ENCODE data around the gene ZNF594.
"Not testable (repeated sequence)": the region's sequence is repeated elsewhere in the genome, so short reads cannot be mapped to it uniquely, and the experiment has no call there.

Gene ZNF594

DNA sequence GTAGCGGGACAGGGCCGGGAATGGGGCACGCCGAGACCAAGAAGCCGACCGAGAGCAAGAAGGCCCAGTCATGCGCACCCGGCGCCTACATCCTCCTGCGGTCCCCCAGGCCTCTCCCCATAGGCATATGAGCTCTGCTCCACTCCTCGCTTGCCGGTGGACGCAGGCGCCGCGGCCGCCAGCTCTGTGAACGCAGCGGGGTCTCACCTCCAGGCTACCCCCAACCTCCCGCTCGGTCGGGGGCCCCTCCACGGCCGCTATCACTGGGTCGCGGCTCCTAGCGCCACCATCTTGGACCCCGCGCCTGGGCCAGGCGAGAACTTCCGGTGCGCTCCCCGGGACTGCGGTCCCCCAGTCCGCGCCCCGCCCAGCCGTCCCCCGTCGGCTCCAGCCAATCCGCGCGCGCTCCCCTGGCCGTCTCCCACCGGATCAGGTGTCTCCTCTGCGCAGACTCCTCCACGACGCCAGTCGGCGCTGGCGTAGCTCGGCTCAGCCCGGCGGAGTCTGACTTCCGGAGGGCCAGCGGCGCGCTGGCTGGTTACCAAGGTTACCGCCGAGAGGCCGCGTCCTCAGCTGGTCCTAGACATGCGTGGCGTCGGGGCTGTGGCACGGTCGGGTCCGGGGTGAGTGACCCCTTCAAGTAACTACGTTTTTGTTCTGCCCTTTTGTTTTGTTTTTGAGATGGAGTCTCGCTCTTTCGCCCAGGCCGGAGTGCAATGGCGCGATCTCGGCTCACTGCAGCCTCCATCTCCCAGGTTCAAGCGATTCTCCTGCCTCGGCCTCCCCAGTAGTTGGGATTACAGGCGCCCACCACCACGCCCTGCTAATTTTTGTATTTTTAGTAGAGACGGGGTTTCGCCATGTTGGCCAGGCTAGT is at the start of gene ZNF594:
ZNF594 (minus strand) TSS at position 328 of the 877 bp plus-strand sequence. CDS start 7,612 bp downstream, outside the sequence.
- peak; percentile 95 for DNase-seq

DNA sequence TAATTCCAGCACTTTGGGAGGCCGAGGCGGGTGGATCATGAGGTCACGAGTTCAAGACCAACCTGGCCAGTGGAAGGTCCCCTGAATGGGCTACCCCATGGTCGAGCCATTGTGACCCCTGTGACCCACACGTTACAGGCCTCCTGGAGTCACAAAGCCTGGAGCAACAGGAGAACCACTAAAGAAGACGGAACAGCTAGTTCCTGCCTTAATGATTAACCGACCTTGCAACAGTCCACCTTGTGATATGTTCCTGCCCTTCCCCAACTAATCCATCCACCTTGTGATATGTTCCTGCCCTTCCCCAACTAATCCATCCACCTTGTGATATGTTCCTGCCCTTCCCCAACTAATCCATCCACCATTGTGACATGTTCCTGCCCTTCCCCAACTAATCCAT is 48.1 kb upstream of the ZNF594 start:
- not testable (repeated sequence) for DNase-seq

DNA sequence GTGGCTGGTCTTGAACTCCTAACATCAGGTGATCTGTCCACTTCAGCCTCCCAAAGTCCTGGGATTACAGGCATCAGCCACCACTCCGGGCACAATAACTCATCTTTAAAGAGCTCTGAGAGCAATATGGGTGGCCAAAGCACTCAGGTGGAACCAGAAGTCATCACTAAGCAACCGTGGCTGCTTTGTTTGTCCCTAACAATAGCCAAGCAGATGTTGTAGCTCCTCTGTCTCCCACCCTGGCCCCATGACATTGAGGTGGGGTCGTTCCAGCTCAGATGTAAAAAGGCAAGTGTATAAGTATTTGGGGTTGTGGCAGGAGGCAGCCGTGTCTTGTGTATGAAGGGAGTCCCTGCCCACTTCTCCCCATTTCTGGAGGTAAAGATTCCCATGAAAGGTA is 46.7 kb upstream of the ZNF594 start:
- no peak for DNase-seq

DNA sequence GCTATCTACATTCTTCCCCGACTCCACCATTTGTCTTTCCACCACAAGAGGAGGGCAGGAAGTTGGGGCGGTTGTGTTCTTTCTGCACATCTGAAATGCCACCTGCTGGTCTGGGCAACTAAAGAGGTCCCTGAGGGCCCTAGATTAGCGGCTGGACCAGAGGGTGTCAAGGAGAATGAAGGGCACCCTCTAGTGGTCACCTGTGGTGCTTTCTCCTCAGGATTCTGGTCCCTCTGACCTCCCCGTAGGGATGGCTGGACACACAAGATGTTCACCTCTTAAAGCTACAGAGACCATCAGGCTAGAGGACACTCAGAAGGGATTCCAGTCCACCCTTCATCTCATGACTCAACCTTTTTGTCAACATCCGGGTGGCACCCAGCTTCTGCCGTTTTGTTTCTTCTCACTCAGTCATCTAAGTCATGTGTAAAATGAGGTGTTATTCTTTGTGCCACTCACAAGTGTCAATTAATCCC is 45.9 kb upstream of the ZNF594 start:
- DNase-seq = peak; percentile 45

DNA sequence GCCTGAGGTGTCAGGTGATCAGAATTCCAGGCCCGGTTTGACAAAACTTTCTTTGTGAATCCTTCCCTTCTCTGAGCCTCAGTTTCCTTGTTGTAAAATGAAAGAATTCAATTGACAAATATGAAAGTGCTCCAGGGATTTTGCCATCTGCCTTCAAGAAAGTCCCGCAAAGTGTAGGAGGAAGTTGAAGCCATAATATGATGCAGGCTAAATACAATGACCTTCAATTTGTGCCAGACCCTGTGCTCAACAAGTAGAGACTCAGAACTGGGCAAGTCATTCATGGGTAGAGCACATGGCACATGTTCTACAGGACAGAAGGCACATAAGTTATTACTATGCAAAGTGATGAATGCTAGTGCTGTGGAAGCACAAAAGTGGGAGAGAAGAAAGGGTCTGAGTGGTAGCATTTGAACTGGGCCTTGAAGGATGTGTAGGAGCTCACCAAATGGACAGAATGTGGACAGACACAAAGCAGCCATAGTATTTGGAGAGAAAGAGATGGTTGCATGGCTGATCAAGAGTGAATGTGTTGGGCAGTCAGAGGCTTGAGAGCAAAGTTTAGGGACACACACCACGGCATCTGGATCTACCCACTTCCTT is 45.4 kb upstream of the ZNF594 start:
- DNase-seq = no peak

DNA sequence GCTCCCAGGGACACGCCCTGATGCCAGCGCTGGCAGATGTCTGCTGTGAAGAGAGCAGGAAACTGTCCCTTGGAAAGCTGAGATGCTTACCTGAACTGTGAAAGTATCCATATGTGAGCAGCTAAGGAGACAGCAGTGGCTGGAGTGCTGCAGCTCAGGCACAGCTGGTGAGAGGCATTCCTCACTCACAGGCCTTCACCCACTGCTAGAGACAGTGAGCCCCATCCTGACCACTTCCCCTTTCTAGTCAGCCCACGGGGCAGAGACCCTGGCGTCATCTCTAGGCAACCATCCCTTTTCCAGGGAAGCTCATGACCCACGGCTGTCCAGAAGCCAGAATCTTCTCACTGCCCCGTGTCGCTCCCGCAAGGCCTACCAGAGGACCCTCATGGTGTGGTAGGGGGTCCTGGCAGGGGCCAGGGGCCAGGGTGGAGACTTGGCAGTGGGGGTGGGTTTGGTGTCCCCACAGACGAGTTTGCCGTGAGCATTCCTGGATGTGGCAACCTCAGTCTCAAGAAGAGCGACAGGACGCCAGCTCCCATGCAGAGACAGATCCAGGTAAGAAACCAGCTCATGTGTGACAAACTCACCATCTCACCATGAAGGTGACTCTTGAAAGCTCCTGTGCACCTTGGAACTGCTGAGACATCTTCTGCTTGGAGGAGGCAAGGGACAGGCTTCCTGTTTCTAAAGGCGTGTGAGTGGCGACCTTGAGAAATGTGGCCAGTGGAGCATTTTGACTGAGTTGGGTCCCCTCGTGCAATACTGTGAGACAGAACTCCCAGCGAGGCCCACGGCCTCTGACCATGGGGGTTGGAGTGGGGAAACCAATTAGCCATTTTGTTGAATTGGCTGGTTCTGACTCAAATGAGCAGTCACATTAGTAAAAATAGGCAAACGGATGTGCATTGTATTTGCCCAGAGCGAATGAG is 43.2 kb upstream of the ZNF594 start, which contains the start of gene SCIMP:
SCIMP (minus strand) TSS at position 216 of the 932 bp plus-strand sequence; CDS start at position 111, 105 bp downstream.
- no peak for DNase-seq

DNA sequence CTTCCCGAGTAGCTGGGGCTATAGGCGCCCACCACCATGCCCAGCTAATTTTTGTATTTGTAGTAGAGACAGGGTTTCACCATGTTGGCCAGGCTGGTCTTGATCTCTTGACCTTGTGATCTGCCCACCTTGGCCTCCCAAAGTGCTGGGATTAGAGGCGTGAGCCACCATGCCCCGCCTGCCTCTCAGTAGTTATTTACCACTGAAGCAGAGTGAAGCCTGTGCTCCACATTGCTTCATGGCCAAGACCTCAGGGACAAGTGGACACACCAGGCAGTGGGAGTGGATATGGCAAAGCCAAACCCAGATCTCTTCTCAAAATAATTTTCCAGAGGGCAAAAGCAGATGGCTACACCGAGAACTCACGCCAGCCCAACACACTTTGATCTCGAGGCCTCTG is 41.8 kb upstream of the ZNF594 start:
- not testable (repeated sequence) for DNase-seq

DNA sequence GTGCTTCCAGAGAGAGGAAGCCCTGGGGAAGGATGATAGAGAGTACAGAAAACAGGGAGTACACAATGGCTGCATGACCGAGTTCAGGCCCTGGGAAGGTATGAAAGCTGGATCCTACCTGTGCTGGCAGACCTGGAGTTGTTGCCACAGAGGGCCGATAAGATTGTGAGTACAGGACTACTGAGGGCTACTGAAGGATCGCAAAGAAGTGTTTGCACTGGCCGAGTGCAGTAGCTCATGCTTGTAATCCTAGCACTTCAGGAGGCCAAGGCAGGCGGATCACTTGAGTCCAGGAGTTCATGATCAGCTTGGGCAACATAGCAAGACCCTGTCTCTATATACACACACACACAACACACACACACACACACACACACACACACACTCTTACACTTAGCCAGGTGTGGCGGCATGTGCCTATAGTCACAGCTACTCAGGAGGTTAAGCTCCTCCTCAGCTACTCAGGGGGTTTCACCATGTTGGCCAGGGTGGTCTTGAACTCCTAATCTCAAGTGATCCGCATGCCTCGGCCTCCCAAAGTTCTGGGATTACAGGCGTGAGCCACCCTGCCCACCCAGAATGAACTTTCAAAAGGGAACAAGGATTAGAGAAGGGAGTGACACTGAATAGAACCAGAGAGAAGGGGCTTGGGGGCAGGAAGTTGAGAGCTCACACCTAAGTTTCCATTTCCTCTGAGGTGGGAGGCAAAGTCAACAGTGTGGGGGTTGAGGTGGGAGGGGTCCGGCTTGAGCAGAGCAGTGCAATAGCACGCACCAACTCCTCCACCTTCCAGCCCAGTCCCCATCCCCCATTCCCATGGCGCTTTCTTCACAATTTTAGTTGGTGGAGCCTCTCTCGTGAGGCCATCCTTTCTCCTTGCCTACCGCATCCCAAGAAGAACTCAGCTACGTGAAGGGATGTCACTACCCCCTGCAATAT is 35.5 kb upstream of the ZNF594 start:
- DNase-seq = no peak

DNA sequence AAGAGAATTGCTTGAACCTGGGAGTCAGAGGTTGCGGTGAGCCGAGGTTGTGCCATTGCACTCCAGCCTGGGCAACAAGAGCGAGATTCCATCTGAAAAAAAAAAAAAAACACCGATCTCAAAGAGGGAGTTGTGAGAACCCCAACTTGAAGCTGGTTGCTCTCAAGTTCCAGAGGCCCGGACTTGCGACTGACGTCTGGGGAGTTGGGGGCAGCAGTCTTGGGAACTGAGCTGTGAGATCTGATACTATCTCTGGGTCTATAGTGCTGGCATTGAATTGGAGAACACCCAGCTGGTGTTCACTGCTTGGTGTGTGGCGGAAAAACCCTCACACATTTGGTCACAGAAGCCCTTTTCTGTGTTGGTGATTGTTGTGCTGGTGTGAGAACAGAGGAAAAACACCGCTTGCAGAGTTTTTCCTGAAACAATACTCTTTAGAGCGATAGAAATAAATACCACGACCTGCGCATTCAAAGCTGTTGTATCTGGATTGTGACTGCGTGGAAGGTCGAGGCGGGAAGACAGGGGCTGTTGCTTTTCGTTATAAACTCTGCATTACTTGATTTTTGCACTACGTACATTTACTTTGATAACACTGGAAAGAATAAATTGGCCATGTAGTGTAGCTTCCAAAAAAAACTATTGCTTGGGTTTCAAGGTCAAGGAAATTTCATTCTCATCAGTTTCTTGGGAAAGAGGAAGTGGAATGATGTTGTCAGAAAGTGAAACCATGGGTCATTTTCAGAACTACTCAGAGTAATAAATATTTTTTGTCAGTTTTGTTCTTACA is 34.2 kb upstream of the ZNF594 start:
- DNase-seq = no peak

DNA sequence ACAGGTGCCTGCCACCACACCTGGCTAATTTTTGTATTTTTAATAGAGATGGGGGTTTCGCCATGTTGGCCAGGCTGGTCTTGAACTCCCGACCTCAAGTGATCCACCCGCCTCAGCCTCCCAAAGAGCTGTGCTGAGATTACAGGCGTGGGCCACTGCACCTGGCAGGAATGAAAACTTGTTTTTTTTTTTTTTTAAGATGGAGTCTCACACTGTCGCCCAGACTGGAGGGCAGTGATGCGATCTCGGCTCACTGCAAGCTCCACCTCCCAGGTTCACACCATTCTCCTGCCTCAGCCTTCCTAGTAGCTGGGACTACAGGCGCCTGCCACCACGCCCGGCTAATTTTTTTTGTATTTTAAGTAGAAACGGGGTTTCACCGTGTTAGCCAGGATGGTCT is 30.2 kb upstream of the ZNF594 start:
- DNase-seq = not testable (repeated sequence)

DNA sequence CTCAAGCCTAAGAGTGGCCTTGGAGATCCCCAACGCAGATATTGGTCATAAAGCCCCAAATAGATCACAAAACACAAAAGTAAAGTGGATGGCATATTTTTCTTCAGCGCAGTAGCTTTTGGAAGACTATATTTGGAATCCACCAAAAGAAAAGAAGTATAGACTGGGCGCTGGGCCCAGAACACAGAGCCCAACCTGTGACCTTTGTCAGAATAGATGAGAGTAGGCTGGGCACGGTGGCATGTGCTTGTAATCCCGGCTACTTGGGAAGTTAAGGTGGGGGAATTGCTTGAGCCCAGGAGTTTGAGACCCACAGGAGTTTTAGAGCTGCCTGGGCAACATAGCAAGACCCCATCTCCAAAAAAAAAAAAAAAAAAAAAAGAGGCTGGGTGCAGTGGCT is 28.4 kb upstream of the ZNF594 start:
- DNase-seq = no peak

DNA sequence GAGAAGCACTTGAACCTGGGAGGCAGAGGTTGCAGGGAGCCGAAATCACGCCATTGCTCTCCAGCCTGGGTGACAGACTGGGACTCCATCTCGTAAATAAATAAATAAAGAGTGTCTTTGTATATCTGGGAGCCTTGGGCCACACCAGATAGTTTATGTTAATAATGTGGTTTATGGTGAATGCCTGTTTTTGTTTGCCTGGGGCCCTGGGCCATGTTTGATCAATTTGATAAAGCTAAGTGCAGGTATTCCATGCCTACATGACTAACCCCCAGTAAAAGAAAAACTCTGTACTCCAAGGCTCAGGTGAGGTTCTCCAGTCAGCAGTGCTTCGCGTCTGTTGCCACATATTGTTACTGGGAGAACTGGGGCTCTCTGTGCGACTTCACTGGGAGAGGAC is 27.9 kb upstream of the ZNF594 start:
- no peak for DNase-seq

DNA sequence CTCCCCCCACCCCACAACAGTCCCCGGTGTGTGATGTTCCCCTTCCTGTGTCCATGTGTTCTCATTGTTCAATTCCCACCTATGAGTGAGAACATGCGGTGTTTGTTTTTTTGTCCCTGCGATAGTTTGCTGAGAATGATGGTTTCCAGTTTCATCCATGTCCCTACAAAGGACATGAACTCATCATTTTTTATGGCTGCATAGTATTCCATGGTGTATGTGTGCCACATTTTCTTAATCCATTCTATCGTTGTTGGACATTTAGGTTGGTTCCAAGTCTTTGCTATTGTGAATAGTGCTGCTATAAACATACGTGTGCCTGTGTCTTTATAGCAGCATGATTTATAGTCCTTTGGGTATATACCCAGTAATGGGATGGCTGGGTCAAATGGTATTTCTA is 25.9 kb upstream of the ZNF594 start:
- not testable (repeated sequence) for DNase-seq

DNA sequence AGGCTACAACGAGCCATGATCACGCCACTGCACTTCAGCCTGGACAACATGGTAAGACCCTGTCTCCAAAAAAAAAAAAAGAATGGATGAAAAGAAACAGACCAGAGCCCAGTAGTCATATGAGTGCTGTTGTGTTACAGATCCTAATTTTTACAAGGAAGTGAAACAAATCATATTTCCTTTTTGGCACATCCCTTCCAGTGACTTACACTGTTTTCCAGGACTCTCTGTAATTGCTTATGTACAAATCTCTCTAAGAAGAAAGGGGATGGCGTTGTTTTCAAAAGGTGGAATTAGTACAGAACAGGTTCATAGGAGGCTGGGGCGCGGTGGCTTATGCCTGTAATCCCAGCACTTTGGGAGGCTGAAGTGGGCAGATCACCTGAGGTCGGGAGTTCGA is 19.8 kb upstream of the ZNF594 start:
- no peak for DNase-seq

DNA sequence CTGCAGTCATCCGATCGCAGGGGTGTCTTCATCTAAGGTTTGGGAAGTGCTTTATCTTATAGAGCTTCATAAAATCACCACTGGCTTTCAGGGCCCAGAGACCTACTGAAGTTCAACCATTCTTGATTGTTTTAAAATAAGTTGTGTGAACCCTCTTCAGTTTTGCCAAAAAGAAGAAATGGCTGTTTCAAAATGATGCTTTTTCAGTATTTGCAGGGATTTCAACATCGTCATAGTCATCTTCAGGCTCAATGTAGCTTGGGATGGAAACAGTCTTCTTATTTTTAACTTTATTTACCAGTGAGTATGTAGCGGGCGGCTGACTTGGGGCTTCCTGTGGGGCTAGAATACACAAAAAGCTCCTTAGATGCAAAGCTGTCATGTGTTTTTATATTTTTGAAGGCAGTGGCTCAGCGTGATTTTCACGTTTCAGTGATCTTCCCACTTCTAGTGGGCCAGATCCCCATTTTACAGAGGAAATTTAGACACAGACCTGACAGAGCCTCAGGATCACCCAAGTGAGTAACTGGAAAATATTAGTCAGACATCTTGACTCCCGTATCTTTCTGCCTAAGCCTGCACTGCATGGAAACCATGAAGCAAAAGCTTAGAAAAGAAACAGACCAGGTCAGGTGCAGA is 19.1 kb upstream of the ZNF594 start:
- no peak for DNase-seq

DNA sequence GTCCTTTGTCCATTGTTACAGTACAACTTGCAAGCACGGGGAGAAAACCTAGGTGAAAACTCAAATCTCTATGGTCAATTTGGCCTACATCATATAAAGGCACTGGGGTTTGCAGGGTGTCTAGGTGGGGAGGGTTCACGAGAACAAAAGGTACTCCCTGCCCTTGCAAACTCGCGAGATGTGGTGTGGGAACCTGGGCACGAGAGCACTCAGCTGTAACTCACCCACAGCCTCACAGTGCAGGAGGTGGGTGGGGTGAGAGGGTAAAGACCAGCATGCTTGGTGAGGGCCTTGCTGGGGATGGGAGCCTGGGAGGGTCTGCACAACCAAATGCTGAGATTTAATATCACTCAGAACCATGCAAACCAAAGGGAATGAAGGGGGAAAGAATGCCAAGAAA is 18.4 kb upstream of the ZNF594 start:
- no peak for DNase-seq

DNA sequence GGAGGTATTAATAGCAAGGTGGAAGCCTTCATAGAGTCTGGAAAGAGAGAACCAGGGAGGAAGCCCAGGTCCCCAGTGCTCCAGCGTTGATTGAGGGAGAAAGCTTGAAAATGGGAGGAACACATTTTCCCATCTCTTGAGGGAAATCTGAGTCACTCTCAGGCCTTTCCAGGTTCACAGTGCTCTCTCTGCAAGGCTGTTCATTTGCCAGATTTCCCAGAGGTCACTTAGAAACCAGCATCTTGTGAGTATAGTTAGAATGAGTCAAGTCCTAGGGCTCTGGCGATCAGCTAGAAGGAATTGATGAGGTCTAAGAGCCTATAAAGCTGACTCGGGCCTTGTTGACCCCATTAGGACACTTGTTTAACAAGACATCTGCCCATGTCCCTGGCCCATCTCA is 17.7 kb upstream of the ZNF594 start:
- no peak for DNase-seq

DNA sequence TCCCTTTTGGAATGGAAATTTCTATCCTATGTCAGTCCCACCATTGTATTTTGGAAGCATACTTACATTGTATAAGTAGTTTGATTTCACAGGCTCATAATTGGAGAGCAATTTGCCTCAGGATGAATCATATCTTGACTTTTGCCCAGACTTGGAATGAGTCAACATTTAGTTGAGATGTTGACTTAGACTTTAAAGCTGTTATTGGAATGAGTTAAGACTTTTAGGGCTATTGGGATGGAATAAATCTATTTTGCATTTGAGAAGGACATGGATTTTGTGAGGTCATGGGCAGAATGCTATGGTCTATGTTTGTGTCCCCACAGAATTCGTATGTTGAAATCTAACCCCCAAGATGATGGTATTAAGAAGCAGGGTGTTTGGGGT is 12.2 kb upstream of the ZNF594 start:
- DNase-seq = no peak

DNA sequence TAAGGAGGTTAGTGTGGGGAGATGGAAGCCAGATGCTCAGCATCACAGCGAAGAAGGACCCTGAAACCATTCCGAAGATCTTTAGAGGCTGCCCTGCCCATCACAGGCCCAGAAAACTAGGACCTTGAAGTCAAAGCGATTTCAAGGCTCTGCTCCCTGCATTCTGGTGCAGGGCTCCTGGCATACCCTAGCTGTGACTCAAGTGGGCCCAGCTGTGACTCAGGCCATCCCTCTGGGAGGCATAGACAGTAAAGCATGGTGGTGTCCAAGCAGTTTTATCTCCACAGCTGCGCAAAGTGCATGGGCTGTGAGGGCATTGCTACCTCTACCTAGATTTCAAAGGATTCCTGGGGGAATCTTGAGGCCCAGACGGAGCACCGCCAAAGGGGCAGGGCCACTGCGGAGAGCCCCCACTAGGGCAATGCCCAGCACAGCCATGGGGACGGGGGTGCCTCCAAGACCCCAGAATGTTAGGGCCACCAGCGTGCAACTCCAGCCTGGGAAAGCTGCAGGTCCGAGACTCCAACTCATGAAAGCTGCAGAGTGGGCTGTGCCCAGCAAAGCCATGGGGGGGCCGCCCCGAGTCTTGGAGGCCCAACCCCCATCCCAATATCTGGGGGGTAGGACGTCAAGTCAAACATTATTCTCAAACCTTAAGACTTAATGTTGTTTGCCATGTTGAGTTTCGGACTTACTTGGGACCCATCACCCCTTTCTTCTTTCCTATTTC is 11.7 kb upstream of the ZNF594 start:
- no peak for DNase-seq

DNA sequence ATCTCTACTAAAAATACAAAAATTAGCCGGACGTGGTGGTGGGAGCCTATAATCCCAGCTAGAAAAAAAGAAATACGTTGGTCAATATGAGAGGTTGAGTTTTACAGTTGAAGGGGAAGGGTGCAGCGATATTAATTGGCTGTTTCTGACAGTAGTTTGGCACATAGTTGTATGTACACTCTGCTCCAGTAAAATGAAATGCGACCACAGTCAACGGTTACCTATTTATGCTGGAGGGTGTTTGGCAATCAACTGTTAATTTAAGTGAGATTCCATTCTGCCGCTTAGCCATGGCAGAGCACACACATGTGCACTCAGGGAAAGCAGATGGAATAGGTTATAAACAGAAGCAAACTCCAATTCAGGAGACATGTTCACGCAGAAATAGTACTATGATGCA is 9.3 kb upstream of the ZNF594 start:
- DNase-seq = no peak

All from NCI-H345 (cell line).